Measurements from ENCODE around the gene TBC1D17. TPM values are rescaled to one million over a fixed set of nuclear protein-coding genes. Genes with fewer than 3 reads are reported as not detected.

Gene TBC1D17
- total RNA-seq, 1 donor: 21.4 TPM

GRCh38 chr19:49853852-49854377 lies 23.6 kb upstream of the TBC1D17 start:
- no peak overlapping the region for H3K27ac ChIP-seq (ENCODE audit: low read depth, low read length)
- no peak for DNase-seq (ENCODE audit: insufficient read length, low spot score, missing footprints)
- no peaks in the 10 kb centered on the region for H3K9me3 ChIP-seq (ENCODE audit: low read depth, low read length)
- peaks cover 32% of the 10 kb centered on the region for H3K4me1 ChIP-seq (ENCODE audit: insufficient read depth, low read length)
- H3K79me2 ChIP-seq (ENCODE audit: insufficient read depth, low read length): peaks cover 45% of the 10 kb centered on the region
- no peaks in the 10 kb centered on the region for H3K27me3 ChIP-seq (ENCODE audit: insufficient read depth, low read length)
- H2AFZ ChIP-seq (ENCODE audit: low read length): no peak overlapping the region
- no peak overlapping the region for H3K4me3 ChIP-seq (ENCODE audit: insufficient read depth, low read length)
- TF ChIP-seq CTCF (IDR thresholded peaks at IDR 0.05; ENCODE audit: extremely low read depth, low read depth, low read length): no peak
- H3K36me3 ChIP-seq (ENCODE audit: insufficient read depth, low read length): peaks cover 32% of the 10 kb centered on the region
- H4K20me1 ChIP-seq (ENCODE audit: insufficient read depth, low read length): peaks cover 39% of the 10 kb centered on the region
- H3K4me2 ChIP-seq (ENCODE audit: insufficient read depth, low read length): no peak overlapping the region

- no peak for TF ChIP-seq CTCF (IDR thresholded peaks at IDR 0.05; ENCODE audit: extremely low read depth, low read depth, low read length)
- H3K36me3 ChIP-seq (ENCODE audit: insufficient read depth, low read length): peaks cover 33% of the 10 kb centered on the region
- peaks cover 43% of the 10 kb centered on the region for H3K79me2 ChIP-seq (ENCODE audit: insufficient read depth, low read length)
- H4K20me1 ChIP-seq (ENCODE audit: insufficient read depth, low read length): peaks cover 39% of the 10 kb centered on the region
- no peak overlapping the region for H2AFZ ChIP-seq (ENCODE audit: low read length)
- no peak overlapping the region for H3K4me3 ChIP-seq (ENCODE audit: insufficient read depth, low read length)
- H3K27ac ChIP-seq (ENCODE audit: low read depth, low read length): no peak overlapping the region
- H3K4me2 ChIP-seq (ENCODE audit: insufficient read depth, low read length): no peak overlapping the region
- H3K4me1 ChIP-seq (ENCODE audit: insufficient read depth, low read length): peaks cover 36% of the 10 kb centered on the region
- H3K27me3 ChIP-seq (ENCODE audit: insufficient read depth, low read length): no peaks in the 10 kb centered on the region
- H3K9me3 ChIP-seq (ENCODE audit: low read depth, low read length): no peaks in the 10 kb centered on the region
- no peak for DNase-seq (ENCODE audit: insufficient read length, low spot score, missing footprints)
Observed at GRCh38 chr19:49854378-49855263, 22.9 kb upstream of the TBC1D17 start.

GRCh38 chr19:49855277-49855675 lies 22.2 kb upstream of the TBC1D17 start:
- H4K20me1 ChIP-seq (ENCODE audit: insufficient read depth, low read length): peaks cover 34% of the 10 kb centered on the region
- H3K79me2 ChIP-seq (ENCODE audit: insufficient read depth, low read length): peaks cover 36% of the 10 kb centered on the region
- no peak overlapping the region for H3K4me3 ChIP-seq (ENCODE audit: insufficient read depth, low read length)
- no peak for TF ChIP-seq CTCF (IDR thresholded peaks at IDR 0.05; ENCODE audit: extremely low read depth, low read depth, low read length)
- H3K36me3 ChIP-seq (ENCODE audit: insufficient read depth, low read length): peaks cover 38% of the 10 kb centered on the region
- H3K27ac ChIP-seq (ENCODE audit: low read depth, low read length): no peak overlapping the region
- H3K27me3 ChIP-seq (ENCODE audit: insufficient read depth, low read length): no peaks in the 10 kb centered on the region
- H2AFZ ChIP-seq (ENCODE audit: low read length): no peak overlapping the region
- no peaks in the 10 kb centered on the region for H3K9me3 ChIP-seq (ENCODE audit: low read depth, low read length)
- peaks cover 35% of the 10 kb centered on the region for H3K4me1 ChIP-seq (ENCODE audit: insufficient read depth, low read length)
- H3K4me2 ChIP-seq (ENCODE audit: insufficient read depth, low read length): no peak overlapping the region
- no peak for DNase-seq (ENCODE audit: insufficient read length, low spot score, missing footprints)

Measured in osteoblast (primary cell).